Germinal center (tissue), 1 donor: Measurements from ENCODE around the gene MAP3K20.
"Not testable (repeated sequence)": the region's sequence is repeated elsewhere in the genome, so short reads cannot be mapped to it uniquely, and the experiment has no call there.

Experiments
- DNase-seq: peaks from one replicate; pipeline ENCODE4 v3.0.0; 2012; ENCODE audit warnings: mixed read lengths, low spot score

The MAP3K20 gene

DNA sequence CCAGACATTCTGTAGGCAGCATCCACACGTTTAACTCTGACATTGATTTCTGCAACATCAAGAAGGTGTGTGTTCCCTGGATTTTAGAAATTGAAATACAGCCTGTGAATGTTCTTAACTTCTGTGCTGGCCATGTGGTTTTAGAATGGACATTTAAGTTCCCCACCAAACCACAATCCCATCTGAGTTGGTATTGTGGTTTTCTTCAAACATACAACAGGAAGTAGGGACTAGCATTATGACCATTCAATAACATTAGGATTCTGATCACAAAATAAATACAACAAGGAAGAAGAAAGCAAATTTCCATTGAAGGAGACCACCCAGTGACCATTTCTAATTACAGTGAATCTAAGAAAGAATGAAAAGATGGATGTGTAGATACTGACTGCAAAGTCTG lies 51.2 kb downstream of the MAP3K20 start:
- DNase-seq: no peak

DNA sequence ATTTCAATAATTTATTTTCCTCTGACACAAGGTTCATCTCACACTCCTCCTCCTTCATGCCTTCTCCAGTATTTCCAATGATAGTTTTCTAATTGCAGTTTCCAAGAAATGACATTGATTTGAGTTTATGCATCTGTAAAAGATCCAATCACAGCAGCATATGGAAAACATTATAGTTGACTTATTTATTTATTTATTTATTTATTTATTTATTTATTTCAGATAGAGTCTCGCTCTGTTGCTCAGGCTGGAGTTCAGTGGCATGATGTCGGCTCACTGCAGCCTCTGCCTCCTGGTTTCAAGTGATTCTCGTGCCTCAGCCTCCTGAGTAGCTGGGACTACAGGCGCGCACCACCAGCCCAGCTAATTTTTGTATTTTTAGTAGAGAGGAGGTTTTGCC lies 52.5 kb downstream of the MAP3K20 start:
- not testable (repeated sequence) for DNase-seq

DNA sequence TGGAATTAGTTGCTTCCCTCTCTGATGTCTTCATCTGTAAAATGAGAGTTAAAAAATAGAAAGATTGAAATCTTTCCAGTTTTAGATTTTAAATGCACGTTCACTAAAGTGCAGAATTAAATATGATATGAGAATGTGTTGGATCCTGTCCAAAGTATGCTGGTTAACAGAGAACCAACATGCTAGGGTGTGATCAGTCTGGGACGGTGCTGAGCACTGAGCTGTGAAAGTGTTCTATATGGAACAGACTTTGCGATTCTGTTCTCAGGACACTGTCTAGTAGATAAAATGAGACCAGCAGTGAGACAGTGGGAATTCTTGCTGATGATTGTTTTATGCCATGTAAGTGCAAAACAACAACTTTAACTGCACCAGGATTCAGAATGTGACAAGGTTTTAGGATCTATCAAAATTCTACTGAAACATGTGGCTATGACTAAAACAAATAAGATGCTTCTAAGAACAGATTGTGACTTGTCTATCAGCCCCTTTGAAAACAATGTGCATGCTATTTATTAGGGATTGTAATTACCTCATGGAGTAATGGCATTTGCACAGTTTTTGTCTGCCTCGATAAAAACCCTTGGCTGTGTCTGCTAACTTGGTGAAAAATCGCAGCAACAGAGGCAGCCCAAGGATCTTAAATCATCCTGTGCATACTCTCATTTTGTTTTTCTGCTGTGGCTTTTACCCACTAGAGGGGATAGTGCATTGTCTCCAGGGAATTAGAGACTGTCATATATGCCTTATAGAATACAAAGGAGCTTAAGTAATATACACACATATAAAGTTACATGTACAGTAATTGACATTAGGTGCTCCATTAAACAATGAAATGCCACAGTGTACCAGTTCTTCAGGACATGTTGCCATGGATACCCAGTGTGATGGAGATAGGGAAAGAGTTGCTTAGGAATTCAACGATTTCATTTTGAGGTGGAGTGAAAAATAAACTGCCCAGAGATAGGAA lies 55.1 kb downstream of the MAP3K20 start:
- no peak for DNase-seq

DNA sequence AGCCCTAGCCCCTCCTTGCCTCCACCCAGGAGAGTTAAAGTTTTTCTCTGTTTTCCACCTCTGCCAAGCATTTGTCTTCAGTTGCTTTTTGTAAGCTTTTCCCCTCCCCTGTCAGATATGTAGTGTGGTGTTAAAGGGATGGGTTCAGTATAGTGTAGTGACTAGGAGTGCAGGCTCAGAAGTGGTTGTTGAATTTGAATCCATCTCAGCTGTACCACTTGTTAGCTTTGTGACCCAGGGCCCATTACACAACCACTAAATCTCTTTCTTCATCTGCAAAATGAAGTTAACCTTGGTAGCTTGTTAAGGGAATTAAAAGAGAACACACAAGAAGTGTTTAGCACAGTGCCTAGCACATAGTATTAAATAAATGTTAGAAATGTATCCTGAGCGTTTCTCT lies 56.9 kb downstream of the MAP3K20 start:
- DNase-seq: no peak

DNA sequence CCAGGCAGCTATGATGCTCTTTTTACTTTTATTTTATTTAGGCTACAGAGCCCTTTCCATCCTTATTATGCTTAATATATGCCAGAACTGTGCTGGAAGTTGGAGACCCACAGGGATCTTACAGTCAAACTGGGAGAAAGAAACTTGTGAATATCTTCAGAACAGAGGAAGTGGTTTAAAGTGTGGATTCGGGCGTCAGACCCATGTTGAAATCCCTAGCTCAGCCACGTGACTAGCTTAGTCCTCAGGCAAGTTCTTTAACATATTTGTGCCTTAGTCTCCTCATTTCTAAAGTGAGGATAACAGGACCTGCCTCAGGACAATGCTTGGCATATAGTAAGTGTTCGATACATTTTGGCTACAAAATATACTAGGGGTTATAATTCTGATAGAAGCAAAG lies 59.1 kb downstream of the MAP3K20 start:
- no peak for DNase-seq

DNA sequence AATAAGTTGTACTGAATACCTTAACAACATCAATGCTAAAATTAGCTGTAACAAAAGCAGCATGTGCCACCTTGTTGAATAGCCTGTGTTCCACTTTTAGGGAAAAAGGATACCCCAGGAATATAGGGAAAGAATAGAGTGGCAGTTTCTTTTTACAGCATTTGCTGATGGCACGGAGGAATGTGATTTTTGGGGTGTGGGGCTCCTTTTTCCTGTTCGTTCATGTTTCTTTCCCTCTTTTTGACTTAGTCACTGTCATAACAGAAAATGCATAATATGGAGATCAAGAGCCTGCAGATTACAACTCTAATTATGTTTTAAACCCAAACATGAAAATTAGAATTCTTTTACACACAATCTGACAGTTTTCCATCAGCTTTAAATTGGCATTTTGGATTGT lies 60.4 kb downstream of the MAP3K20 start:
- DNase-seq: no peak

DNA sequence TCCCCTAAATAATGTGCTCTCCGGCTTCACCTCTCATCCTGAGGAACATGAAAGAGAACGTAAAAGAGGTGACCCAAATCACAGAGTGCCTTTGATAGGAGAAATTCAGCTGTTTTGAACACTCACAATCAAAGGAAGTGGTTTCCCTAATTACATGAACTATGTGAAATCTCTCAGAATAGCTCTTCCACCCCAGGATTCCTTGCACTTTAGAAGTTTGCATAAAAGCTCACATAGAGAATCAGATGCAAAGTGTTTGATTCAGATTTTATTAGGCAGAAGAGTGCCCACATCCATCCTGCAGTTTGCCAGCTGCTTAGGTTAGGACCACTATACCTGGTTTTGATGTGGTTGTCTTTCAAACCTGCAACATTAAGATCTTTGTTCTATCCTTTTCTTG lies 61.0 kb downstream of the MAP3K20 start:
- no peak for DNase-seq

DNA sequence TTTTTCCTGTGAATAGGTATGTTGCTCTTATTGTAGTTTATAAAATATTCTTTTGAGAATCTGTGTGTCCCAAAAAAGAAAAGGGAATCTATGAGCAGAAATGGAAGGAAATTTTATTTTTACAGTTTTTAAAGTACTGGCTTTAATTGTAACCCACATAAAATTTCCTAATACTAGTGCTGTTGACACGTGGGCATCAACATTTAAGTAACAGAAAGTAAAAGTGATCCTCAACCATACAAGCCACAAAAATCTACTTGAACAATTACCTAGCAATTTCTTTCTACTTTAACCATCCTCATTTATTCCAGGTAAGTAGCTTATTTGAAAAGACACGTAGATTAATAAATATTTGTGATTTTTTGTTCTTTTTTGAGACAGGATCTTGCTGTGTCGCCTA lies 62.0 kb downstream of the MAP3K20 start:
- no peak for DNase-seq

DNA sequence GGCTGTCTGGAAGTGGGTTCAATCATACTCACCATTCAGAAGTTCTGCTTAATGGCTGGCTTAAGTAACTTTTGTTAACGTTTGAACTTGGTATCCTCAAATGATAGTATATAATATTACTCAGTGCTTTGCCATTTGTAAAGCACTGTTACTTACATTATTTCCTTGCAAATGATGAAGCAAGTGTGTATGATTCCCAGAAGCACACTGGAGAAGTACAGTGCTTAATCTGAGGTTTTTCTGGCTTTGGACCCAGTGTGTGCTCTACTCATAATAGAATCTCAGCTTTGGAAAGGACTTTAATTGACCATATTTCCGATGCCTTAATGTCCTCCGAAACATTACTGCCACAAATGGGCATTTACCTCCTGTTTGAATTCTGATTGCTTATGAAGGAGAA lies 63.3 kb downstream of the MAP3K20 start:
- no peak for DNase-seq

DNA sequence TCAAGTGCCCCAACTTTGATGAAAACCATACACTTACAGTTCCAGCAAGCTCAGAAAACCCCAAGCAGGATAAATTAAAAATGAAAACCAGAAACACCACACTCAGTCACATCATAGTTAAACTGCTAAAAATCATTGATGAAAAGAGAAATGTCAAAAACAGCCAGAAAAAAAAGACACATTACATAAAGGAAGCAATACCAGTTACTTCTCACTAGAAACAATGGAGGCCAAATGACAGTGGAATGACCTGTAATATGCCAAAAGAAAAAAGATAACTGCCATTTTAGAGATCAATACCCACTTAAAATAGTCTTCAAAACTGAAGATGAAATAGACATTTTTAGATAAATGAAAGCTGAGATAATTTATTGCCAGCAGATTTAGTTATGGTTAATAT lies 66.0 kb downstream of the MAP3K20 start:
- no peak for DNase-seq

DNA sequence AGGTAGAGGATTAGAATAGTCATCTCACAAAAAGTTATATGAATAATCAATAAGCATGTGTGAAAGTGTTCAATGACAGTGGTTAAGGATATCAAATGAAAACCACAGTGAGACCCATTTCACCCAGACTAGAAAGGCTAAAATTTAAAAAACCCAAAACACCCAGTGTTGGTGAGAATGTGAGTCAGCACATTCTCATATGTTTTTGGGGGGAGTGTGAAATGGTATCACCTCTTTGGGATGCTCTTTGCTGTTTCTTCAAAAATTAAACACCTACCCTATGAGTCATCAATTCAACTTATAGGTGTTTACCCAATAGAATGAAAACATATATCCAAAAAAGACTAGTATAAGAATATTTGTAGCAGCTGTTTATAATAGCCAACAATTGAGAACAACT lies 69.8 kb downstream of the MAP3K20 start:
- no peak for DNase-seq

DNA sequence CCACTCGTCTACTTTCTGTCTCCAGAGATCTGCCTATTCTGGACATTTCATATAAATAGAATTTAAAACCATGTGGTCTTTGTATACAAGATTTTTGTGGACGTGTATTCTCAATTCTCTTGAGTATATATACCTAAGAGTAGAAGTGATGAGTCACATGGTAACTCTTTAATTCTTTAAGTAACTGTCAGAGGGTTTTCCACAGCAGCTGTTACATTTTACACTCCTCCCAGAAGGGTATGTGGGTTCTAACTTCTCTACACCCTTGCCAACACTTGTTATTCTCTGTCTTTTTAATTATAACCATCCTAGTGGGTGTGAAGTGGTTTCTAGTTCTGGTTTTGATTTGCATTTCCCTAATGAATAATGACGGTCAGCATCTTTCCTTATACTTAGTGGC lies 70.9 kb downstream of the MAP3K20 start:
- DNase-seq: no peak

DNA sequence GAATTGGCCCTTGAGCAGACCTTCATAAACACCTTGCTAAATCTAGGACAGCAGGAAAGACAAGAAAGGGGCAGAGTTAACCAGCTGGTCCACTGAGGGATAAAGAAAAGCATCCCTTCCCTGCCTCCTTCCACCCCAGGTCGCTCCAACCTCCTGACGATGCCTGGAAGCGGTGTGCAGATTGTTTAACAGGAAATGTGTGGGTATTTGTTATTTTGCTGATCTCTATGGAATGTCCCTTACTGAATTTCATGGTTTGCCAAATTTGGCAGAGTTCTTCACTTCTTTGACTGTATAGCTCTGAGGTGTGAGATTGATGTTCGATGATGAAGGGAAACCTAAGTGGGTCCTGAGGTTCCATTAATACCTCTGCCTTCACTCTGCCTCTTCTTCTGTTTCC lies 72.9 kb downstream of the MAP3K20 start:
- no peak for DNase-seq

DNA sequence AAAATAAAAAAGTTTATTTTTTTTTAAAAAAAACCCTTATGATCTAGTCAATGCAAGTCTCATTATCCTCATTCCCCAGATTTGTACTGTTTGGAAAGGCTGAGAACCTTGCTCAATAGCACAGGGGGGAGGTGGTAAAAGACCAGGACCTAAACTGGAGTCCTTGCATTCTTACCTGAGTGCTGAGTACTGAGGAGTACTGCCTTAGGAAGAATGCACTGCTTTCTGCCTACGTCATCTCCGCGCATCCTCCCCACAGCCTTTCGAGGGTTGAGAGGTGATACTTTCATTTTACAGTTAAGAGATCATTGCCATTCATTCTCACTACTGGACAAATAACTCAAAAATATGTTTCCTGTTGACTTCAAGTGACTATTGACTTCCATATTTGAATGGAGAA lies 73.8 kb downstream of the MAP3K20 start:
- DNase-seq: no peak

DNA sequence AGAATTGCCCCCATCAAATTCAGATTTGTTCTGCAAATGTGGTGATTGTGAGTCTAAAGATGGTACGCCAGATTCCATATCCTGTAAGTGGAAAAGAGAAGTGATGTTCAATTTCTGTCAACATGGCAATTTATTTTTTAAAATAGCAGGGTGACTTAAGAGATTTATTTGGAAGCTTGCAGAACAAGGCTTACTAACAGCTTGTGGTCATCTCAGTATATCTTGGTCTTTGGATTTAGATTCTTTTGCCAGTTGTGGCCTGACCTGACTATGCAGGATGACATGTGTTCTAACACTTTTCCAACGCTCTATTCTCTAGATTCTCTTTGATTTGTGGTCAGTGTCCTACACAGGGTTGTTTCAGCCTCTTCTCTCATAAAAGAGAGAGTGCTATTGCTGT lies 74.4 kb downstream of the MAP3K20 start:
- no peak for DNase-seq

DNA sequence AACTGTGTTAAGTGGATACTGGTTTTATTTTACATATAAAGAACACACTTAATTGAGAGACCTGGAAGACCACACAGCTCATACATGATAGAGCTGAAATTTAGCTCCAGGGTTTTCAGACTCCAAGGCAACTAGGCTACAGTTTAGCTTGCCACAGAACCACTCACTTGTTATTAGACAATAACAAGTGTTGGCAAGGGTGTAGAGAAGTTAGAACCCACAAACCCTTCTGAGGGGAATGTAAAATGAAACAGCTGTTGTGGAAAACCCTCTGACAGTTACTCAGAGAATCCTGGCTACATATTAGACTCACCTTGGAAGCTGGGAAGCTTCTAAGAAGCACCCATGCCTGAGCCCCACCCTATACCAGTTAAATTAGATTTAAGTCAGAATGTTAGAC lies 75.3 kb downstream of the MAP3K20 start:
- no peak for DNase-seq

DNA sequence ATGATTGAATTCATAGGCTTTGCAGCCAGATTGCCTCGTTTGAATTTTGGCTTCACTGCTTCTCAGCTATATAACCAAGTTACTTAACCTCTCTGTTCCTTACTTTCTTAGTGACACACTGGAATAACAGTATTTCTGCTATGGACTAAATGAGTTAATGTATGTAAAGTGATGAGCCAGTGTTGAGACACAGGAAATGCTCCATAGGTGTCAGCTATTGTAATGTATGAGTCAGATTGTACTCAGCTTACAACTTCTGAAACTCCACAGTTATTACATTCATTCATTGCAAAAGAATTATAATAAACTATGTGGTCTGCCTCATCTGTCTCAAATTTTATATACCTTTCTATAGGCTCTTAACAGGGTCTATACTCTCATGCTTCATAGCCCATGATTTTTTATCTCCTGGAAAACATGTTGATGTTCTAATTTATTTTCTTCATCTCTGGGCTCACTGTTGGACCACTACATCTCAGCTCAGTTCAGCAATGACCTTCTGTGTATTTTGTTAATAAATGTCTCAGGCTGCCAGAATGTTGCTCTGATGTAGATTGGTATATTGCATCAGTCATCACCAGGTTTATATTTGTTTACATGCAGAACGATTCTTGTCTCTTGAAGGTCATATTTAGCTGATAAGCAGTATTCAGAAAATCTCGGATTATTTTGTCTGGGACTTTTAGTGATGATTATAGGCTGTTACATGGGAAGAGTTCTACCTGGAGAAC lies 76.2 kb downstream of the MAP3K20 start:
- no peak for DNase-seq

DNA sequence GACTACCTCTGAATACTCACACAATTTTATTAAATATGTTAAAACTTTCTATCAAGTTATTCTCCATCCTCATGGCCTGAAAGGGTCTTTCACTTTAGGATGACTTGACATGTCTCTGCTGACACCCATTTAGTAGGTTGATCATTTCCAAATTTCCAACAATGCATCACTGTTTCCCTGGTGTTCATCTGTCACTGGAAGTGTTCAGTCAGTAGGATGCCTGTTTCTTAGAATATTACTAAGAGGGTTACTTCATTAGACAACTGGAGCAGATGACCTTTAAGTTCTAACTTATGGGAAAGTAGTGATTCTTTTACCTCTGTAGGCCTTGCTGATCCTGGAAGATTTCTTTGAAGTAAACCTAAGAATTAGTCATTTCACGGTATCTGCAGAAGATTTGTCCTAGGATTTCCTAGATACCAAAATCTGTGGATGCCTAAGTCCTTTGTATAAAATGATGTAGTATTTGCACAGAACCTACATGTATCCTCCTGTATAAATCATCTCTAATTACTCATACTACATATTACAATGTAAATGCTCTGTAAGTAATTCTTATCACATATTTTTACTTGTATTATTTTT lies 77.7 kb downstream of the MAP3K20 start:
- no peak for DNase-seq

DNA sequence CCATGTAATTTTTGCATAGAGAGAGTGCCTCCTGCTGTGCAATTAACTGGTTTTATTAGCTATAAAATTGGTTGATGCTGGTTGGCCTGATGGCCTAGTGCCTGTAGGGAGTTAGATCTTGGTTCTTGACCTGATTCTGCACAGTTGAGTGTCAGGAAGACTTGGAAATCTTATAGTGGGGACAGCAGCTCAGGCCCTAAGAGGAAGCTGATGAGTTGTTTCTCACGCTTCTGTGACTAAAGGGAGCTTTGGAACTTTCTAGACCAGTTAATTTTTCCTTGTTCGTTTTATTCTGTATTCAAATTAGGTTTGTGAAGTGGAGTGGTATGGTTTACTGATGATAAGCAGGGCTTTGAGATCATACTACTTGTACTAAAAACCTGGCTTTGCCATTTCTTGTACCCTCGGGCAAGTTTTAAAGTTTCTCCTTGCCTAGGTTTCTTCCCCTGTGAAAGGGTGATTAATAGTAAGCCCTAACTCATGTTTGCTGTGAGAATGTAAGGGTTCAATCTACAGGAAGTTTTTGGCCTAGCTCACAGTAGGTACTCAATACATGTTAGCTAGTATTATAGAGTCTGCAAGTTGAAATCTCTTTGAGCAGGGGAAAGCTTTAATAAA lies 82.1 kb downstream of the MAP3K20 start:
- DNase-seq: no peak

DNA sequence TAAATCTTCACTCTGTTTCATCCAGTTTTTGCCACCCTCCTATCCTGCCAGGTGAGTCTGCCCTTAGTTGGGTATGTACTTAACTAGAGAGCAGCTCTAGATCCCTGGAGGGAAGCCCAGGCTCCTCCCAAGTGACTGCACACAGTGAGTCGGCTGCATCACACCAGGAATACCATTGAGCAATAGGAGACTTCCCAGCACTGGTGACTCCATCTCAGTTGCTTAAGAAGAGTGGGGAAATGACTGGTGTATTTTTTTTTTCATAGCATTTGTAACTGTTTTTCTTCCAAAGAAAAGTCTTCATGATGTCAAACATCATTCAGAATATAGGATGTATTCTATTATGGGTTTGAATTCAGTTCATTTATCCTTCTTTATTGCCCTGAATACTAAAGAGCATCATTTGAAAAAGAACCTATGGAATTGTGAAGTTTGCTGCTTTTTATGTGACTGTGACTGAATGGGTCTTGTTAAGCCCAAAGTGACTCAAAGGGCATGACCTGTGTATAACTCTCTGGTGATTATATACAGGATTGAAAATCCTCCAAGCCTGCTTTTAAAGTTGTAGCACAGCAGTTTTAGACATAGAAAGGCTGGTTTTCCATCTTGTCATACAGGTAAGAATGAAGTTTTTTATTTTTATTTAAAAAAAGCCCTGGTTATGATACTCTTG lies 84.3 kb downstream of the MAP3K20 start:
- DNase-seq: no peak

DNA sequence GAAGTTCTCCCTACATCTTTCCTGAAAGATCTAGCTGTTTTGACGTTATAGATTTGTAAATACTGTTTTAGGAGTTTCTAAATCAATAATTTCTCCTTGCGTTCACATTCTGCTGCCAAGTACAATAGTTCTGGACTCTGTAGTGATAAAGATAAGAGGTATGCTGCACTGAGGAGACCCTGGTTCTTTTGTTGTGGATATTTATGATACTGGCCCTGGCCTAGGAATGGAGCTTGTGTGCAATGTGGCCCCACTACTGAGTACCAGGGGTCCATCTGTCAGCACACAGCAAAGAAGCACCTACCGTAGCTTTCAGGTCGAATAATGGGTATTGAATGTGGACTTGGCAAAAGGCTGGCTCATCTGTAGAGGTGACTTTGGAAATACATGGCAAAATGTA lies 85.0 kb downstream of the MAP3K20 start:
- DNase-seq: no peak

DNA sequence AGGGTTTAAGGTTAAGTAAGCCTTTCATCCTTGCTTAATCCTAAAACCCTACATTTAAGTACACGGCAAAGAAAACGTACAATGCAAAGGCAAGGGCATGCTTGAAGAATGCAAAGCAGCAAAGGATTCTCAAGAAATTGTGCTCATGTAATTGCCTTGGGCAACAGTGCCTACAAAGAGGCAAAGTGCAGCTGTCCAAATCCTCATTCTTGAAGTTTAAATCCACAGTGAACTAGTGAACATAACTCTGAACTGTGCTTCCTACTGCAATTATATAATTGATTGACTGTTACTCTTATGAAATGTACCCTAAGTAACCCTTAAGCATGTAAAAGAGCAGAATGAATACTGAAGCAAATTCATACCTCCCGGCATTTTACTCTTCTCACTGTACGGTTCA lies 85.4 kb downstream of the MAP3K20 start:
- no peak for DNase-seq
